Mucosa of descending colon (tissue), 3 donors: ENCODE data around the gene UBA5. TPM values are rescaled to one million over a fixed set of nuclear protein-coding genes. Genes with fewer than 3 reads are reported as not detected.

Source experiments
- ATAC-seq: fragments of 200-7000 bp; cut with Tn5 transposase; one replicate; pipeline ENCODE4 v1.9.1; 2020; ENCODE audit warnings: mild to moderate bottlenecking, moderate library complexity
- DNase-seq, 3 donors: peaks; one replicate each; pipeline ENCODE4 v3.0.0-alpha.2; 2020
- H3K36me3 ChIP-seq: fragments of 200-600 bp; one replicate; pipeline ENCODE4 v1.8.0; 2021; ENCODE audit warnings: low read depth, mild to moderate bottlenecking
- H3K4me1 ChIP-seq: fragments of 200-600 bp; one replicate; pipeline ENCODE4 v1.8.0; 2021; ENCODE audit warnings: low read depth, mild to moderate bottlenecking
- H3K4me3 ChIP-seq: fragments of 200-600 bp; one replicate; pipeline ENCODE4 v1.8.0; 2021; ENCODE audit warnings: mild to moderate bottlenecking
- H3K9me3 ChIP-seq: fragments of 200-600 bp; one replicate; pipeline ENCODE4 v1.8.0; 2021; ENCODE audit warnings: mild to moderate bottlenecking
- intact Hi-C, 2 donors: fragments of 100-400 bp; cut with DNase I in 1 of 2; cut with micrococcal nuclease in 1 of 2; formaldehyde crosslinking; loops; one replicate each; pipeline versions ENCODE4 v1.11.0 to v1.11.1; 2022; cut with DNase I, micrococcal nuclease
- total RNA-seq, 3 donors: library from RNA; stranded (reverse); fragmentation: NEBNext Ultra II Directional in 2 of 3; extraction: Animal tissue kit (Norgen Biotek cat#: 25700) in 2 of 3; gene quantifications; one replicate each; pipeline versions ENCODE4 v1.2.1 to v1.2.4, GENCODE V29; 2021 to 2023
- TF ChIP-seq, protein P1 (sequence below): fragments of 200-600 bp; IDR thresholded peaks from one replicate; pipeline ENCODE4 v1.8.0; 2022; ENCODE audit warnings: antibody characterized with exemption, mild to moderate bottlenecking
- donor health status: DM: no; HTN: no; CAD: no; lungs with moderate emphysema.
- donor health status: DM: no; HTN: no; CAD: no.
- donor health status: DM: no; HTN: yes; CAD: no.

UBA5 gene
- total RNA-seq, 3 donors from 2014 or later: 29.4 to 30.3 (median 30.0) TPM

DNA sequence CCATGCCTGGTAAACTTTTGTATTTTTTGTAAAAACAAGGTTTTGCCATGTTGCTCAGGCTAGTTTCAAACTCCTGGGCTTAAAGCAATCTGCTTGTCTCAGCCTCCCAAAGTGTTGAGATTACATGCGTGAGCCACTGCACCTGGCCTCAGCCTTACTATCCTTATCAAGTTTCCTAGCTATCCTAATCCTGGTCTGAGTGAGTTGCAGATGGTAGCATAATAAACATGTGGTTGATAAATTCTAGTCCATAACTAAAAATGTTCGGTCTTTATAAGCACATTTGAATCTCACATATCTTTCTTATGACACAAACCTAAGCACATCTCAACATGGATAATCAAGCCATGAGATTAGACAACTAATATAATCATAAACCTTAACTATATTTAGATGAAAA is 43.6 kb downstream of the UBA5 start:
- no peaks in the 10 kb centered on the region for H3K4me1 ChIP-seq
- H3K9me3 ChIP-seq: no peaks in the 10 kb centered on the region
- intact Hi-C loops: no loop called here
- H3K4me3 ChIP-seq: no peak overlapping the region
- no peak for ATAC-seq
- TF ChIP-seq, protein P1, sequence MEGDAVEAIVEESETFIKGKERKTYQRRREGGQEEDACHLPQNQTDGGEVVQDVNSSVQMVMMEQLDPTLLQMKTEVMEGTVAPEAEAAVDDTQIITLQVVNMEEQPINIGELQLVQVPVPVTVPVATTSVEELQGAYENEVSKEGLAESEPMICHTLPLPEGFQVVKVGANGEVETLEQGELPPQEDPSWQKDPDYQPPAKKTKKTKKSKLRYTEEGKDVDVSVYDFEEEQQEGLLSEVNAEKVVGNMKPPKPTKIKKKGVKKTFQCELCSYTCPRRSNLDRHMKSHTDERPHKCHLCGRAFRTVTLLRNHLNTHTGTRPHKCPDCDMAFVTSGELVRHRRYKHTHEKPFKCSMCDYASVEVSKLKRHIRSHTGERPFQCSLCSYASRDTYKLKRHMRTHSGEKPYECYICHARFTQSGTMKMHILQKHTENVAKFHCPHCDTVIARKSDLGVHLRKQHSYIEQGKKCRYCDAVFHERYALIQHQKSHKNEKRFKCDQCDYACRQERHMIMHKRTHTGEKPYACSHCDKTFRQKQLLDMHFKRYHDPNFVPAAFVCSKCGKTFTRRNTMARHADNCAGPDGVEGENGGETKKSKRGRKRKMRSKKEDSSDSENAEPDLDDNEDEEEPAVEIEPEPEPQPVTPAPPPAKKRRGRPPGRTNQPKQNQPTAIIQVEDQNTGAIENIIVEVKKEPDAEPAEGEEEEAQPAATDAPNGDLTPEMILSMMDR: no peak
- H3K36me3 ChIP-seq: no peaks in the 10 kb centered on the region
- DNase-seq: no peak

DNA sequence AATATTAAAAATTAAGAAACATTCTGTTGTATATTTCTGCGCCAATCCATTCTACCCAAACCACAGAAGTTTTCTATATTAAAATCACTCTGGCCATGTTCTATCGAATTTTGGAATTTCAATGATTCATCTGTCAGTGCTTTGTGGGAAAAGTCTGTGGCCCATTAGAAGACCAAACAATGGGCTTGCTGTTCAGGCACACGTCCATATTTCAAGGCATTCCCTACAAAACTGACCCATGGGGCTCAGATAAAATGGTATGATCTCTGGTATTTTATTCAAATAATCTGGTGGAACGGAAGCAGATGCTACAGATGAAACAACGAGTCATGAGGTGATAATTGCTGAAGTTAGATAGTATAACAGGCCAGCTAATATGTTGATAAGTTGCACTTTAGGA is 49.6 kb downstream of the UBA5 start:
- peaks cover 9% of the 10 kb centered on the region for H3K4me1 ChIP-seq
- no peak overlapping the region for H3K4me3 ChIP-seq
- ATAC-seq (no peak), DNase-seq (no peak)
- TF ChIP-seq, protein P1: no peak
- H3K36me3 ChIP-seq: no peaks in the 10 kb centered on the region
- H3K9me3 ChIP-seq: no peaks in the 10 kb centered on the region
- intact Hi-C loops: no loop called here

DNA sequence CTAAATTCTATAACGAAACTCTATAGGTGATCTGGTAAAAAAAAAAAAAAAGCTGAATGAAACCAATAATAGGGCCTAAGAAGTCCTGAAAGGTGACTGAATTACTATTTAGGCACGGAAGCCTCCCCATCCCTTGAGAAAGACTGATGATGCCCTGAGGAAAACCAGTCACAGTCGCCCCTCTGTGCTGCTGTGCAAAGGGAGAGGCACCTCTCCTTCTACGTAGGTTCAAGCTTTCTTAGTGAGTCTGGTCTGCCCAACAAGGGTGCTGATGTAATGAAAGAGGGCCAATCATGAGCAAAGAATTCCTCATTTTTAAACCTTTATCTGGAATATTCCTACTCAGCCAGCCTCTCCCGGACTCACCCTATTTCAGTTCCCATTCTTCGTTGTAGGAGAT is 50.2 kb downstream of the UBA5 start:
- no peak for ATAC-seq
- no peaks in the 10 kb centered on the region for H3K36me3 ChIP-seq
- DNase-seq: no peak
- intact Hi-C loops: no loop called here
- TF ChIP-seq, protein P1: no peak
- peaks cover 9% of the 10 kb centered on the region for H3K4me1 ChIP-seq
- H3K9me3 ChIP-seq: no peaks in the 10 kb centered on the region
- H3K4me3 ChIP-seq: no peak overlapping the region

DNA sequence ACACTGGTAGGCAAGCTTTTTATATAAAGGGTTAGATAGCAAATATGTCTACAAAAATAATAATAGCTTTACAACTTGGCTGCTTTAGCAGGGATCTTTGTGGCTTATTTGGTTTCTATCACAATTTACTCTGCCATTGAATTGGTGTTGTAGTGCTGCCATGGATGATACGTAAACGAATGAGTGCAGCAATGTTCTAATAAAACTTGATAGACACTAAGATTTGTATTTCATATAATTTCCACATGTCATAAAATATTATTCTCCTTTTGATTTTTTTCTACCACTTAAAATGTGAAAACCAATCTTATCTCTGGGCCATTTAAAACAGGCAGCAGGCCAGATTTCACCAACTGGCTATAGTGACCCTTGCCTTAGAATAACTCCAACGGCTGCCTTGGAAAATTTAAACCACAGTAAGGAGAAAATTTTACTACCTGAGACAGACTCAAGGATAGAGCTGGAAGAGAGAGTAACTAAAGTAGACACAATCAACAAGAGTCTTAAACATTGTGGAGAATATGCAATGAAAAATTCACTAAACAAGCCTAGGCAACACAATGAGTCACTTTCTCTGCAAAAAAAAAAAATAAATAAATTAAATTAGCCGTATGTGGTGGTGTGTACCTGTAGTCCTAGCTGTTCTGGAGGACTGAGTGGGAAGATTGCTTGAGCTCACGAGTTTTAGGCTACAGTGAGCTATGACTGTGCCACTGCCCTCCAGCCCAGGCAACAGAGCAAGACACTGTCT is 54.0 kb downstream of the UBA5 start:
- H3K9me3 ChIP-seq: no peaks in the 10 kb centered on the region
- peak in 1 of 3 donors; percentile 80 for DNase-seq
- peak; percentile 91 for ATAC-seq
- intact Hi-C loops: no loop called here
- H3K4me1 ChIP-seq: peaks cover 9% of the 10 kb centered on the region
- H3K4me3 ChIP-seq: peak overlapping the region; percentile 2
- TF ChIP-seq, protein P1: no peak
- no peaks in the 10 kb centered on the region for H3K36me3 ChIP-seq

DNA sequence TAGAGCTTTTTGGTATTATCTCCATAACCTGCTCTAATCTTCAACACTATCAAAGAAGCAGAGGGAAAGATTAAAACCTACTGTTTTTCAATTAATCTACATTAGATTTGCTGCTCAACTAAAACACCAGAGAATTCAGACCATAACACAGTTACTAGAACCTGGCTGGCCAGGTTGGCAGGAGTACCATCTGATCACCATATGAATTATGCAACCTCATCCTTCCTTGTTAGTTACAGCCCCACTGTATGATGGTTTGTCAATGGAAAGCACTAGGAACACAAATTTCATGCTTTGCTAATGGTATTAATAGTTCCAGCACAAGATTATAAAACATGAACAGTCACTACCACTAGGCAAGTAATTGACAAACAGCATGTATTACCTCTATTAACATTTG is 56.2 kb downstream of the UBA5 start:
- no peak for ATAC-seq
- intact Hi-C loops: no loop called here
- DNase-seq: no peak
- Histone ChIP-seq H3K4me3 (no peak overlapping the region), H3K4me1 (peaks cover 20% of the 10 kb centered on the region), H3K9me3 (no peaks in the 10 kb centered on the region), H3K36me3 (no peaks in the 10 kb centered on the region)
- TF ChIP-seq, protein P1: no peak
